GM18861 (cell line): ENCODE results near the gene LECT2.

Experiments used
- ATAC-seq: cut with Tn5 transposase; IDR thresholded peaks from one replicate; pipeline ENCODE4 v1.9.1; 2021; ENCODE audit not compliant: unreplicated experiment

The LECT2 gene

GRCh38 chr5:135941711-135942110 is 13.1 kb downstream of the LECT2 start:
- no peak for ATAC-seq

GRCh38 chr5:135937245-135937911 is 17.4 kb downstream of the LECT2 start:
- no peak for ATAC-seq

- ATAC-seq = no peak
These were observed 19.8 kb downstream of the LECT2 start for GRCh38 chr5:135934939-135935338.

GRCh38 chr5:135930949-135931295 is 23.9 kb downstream of the LECT2 start:
- no peak for ATAC-seq

GRCh38 chr5:135930029-135930948 is 24.5 kb downstream of the LECT2 start:
- ATAC-seq = no peak

GRCh38 chr5:135921388-135921787 is 33.4 kb downstream of the LECT2 start:
- no peak for ATAC-seq

- ATAC-seq = no peak
These were observed 34.6 kb downstream of the LECT2 start for GRCh38 chr5:135920199-135920598.

GRCh38 chr5:135916638-135917263 is 38.0 kb downstream of the LECT2 start:
- no peak for ATAC-seq

- no peak for ATAC-seq
These were observed 39.2 kb downstream of the LECT2 start for GRCh38 chr5:135915466-135916001.

- ATAC-seq = no peak
These were observed 40.8 kb downstream of the LECT2 start for GRCh38 chr5:135913713-135914626.

- ATAC-seq = no peak
These were observed 49.6 kb downstream of the LECT2 start for GRCh38 chr5:135905144-135905543.

GRCh38 chr5:135901633-135902032 is 53.1 kb downstream of the LECT2 start:
- no peak for ATAC-seq

GRCh38 chr5:135900276-135900675 is 54.5 kb downstream of the LECT2 start:
- no peak for ATAC-seq

- ATAC-seq = no peak
These were observed 56.1 kb downstream of the LECT2 start for GRCh38 chr5:135898651-135899050.
